NCI-H524 (cell line): ENCODE data around the gene GGTA1.
"Not testable (repeated sequence)": the region's sequence is repeated elsewhere in the genome, so short reads cannot be mapped to it uniquely, and the experiment has no call there.

Source experiments
- DNase-seq, 2 experiments: peaks; one replicate each; lab custom pipeline; 2025; lab: John Stamatoyannopoulos, UW

GGTA1 gene

GRCh38 chr9:121499427-121500164 is at the start of gene GGTA1:
GGTA1 (minus strand) TSS chr9:121499844; CDS start chr9:121467922, 31,922 bp downstream.
- peak; percentile 54 to 72 for DNase-seq

- DNase-seq: peak in 1 of 2 experiments; percentile 39
Observed at GRCh38 chr9:121548666-121549065, 49.0 kb upstream of the GGTA1 start.

GRCh38 chr9:121545875-121546423 is 46.3 kb upstream of the GGTA1 start:
- peak; percentile 93 to 95 for DNase-seq

GRCh38 chr9:121545150-121545874 is 45.7 kb upstream of the GGTA1 start:
- DNase-seq: no peak

- no peak for DNase-seq
Observed at GRCh38 chr9:121542025-121542424, 42.4 kb upstream of the GGTA1 start.

- no peak for DNase-seq
Observed at GRCh38 chr9:121541256-121541655, 41.6 kb upstream of the GGTA1 start.

- DNase-seq: peak; percentile 30 to 58
Observed at GRCh38 chr9:121538221-121538620, 38.6 kb upstream of the GGTA1 start.

- DNase-seq: no peak
Observed at GRCh38 chr9:121537283-121537682, 37.6 kb upstream of the GGTA1 start.

GRCh38 chr9:121532881-121533280 is 33.2 kb upstream of the GGTA1 start:
- no peak for DNase-seq

GRCh38 chr9:121529237-121529987 is 29.8 kb upstream of the GGTA1 start:
- no peak for DNase-seq

- DNase-seq: no peak
Observed at GRCh38 chr9:121528642-121529041, 29.0 kb upstream of the GGTA1 start.

GRCh38 chr9:121527371-121527770 is 27.7 kb upstream of the GGTA1 start:
- no peak for DNase-seq

- DNase-seq: not testable (repeated sequence)
Observed at GRCh38 chr9:121519688-121520087, 20.0 kb upstream of the GGTA1 start.

- DNase-seq: no peak
Observed at GRCh38 chr9:121518634-121519033, 19.0 kb upstream of the GGTA1 start.

GRCh38 chr9:121513166-121513565 is 13.5 kb upstream of the GGTA1 start:
- not testable (repeated sequence) for DNase-seq

- DNase-seq: no peak
Observed at GRCh38 chr9:121510766-121511550, 11.3 kb upstream of the GGTA1 start.

- DNase-seq: no peak
Observed at GRCh38 chr9:121509180-121509579, 9.5 kb upstream of the GGTA1 start.

GRCh38 chr9:121508415-121508814 is 8.8 kb upstream of the GGTA1 start:
- peak in 1 of 2 experiments; percentile 27 for DNase-seq

- DNase-seq: no peak
Observed at GRCh38 chr9:121505903-121506735, 6.5 kb upstream of the GGTA1 start.

- no peak for DNase-seq
Observed at GRCh38 chr9:121503444-121503843, 3.8 kb upstream of the GGTA1 start.

GRCh38 chr9:121500165-121500478 is 478 bp upstream of the GGTA1 start:
- no peak for DNase-seq
